Astrocyte (in vitro differentiated cells and primary cell): Measurements from ENCODE around the gene TMEM200B.

ENCODE experiments used
- EZH2 ChIP-seq: IDR thresholded peaks from 2 replicates; pipeline ENCODE4 v1.6.1; 2012; ENCODE audit warnings: mild to moderate bottlenecking, low read length, inconsistent platforms; ENCODE audit not compliant: insufficient read depth
- TF ChIP-seq, protein P1 (sequence below): IDR thresholded peaks from 2 replicates; pipeline ENCODE4 v1.5.1; 2011; ENCODE audit warnings: low read depth, mild to moderate bottlenecking, inconsistent platforms, low read length, moderate library complexity; ENCODE audit not compliant: insufficient read depth

DNA sequence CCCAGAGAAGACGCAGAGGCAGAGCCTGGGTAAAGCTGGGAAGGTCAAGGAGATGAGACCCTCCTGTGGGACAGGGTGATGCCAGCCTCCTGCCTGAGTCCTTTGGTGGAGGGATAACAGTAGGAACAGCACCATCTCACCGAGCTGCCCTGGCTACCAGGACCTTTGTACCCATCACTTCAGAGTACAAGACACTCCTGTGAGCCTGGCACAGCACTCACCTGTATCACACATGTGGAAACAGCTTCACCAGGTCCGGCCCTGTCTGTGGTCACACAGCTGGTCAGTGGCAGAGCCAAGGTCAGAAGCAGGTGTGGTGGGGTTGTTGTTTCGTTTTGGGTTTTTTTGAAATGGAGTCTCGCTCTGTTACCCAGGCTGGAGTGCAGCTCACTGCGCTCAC, 5.0 kb upstream of the TMEM200B start:
- no peak for TF ChIP-seq EZH2
- TF ChIP-seq, protein P1, sequence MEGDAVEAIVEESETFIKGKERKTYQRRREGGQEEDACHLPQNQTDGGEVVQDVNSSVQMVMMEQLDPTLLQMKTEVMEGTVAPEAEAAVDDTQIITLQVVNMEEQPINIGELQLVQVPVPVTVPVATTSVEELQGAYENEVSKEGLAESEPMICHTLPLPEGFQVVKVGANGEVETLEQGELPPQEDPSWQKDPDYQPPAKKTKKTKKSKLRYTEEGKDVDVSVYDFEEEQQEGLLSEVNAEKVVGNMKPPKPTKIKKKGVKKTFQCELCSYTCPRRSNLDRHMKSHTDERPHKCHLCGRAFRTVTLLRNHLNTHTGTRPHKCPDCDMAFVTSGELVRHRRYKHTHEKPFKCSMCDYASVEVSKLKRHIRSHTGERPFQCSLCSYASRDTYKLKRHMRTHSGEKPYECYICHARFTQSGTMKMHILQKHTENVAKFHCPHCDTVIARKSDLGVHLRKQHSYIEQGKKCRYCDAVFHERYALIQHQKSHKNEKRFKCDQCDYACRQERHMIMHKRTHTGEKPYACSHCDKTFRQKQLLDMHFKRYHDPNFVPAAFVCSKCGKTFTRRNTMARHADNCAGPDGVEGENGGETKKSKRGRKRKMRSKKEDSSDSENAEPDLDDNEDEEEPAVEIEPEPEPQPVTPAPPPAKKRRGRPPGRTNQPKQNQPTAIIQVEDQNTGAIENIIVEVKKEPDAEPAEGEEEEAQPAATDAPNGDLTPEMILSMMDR, result no peak
